ENCODE results near the gene CFAP47.

Gene CFAP47

DNA sequence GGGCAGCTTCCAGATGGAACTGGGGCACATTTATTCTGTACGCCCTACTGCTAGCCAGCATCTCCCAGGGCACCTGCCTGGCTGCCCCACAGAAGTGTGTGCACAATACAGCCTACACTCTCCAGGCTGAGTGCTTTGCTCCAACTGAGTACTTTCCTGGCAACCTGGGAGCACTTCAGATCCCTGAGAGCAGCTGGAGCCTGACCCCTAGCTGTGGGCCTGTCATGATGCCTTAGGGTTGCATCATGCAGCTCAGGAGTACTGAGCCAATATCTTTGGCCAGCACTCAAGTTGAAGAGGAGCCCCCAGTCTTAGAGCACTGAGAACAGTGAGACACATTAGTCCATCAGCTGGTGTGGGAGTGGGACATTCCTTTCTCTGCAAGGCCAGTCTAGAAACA is 321.9 kb downstream of the CFAP47 start:
- no peak for DNase-seq

DNA sequence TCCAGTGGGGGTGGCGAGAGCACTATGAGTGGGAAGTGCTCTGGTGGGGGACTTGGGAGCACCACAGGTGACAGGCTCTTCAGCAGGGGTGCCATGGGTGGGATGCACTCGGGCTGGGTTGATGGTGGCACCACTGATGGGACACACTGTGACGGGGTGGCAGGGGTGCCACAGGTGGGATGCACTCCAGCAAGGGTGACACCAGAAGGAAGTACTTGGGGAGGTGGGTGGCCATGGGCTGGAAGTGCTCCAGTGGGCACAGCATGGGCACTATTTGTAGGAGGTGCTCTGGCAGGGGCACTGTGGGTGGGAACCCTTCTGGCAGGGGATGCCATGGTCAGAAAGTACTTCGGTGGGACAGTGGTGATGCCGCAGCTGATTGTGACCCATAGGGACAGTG is 346.6 kb downstream of the CFAP47 start:
- no peak for DNase-seq

DNA sequence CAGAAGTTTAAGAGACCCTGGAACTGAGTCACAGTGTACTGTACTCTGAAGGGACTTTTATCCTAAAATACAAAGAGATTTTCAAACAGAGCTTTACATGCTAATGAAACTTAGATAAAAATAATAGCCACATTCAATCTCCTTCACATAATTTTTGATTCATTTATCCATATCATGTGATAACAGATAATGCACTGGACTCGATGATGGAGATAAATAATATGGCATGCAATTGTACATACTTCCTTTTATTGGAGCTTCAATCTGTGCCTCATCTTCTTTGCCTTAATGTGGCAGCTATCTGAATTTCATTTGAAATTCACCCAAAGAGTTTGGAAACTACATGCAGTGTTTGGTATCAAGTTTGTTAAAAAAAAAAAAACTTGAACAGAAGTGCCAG is 390.6 kb downstream of the CFAP47 start:
- DNase-seq: no peak

DNA sequence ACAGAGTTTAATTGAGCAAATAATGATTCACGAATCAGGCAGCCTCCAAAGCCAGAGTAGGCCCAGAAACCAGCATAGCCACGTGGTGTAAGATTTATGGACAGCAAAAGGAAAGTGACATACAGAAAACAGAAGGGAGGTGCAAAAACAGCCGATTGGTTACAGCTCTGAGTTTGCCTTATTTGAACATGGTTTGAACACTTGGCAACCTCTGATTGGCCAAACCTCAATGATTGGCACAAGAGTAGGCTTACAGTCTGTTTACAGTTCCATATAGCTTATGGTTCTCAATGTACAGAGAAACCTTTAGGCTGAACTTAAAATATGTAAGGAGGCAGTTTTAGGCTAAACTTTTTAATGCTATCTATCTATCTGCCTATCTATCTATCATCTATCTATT is 394.8 kb downstream of the CFAP47 start:
- no peak for DNase-seq

DNA sequence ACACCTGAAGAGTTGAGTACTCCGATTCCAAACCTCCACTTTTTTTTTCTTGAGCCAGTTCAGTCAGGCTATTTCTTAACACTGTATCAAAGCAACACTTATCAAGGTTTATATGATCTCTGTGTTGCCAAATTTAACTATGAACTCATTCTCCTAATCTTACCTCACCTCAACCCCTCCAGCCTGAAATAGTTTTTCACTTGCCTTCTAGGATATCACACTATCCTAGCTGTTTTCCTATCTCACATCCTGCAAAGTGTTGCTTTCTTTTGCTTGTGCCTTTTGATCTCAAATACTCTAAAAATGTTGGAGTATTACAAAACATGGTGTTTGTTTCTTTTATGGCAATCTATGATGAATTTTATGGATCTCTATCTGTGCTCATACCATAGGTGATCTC is 415.0 kb downstream of the CFAP47 start:
- DNase-seq: no peak

DNA sequence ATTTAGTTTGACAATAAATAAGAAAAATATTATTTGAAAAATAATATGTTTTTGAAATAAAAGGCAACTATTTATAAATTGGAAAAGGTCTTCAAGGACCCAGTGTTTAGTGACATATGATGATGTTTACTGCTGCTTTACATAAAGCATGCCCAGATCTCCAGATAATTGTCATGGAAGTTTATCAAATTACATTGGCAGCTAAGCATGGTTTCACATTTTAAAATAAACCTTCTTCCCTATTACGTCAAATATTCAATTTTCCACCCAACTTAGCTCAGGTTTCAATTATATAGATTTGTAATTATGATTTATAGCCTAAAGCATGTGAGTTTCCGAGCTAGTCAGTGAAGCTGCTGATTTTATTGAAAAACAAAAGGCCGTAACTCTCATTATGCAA is 417.2 kb downstream of the CFAP47 start:
- no peak for DNase-seq

DNA sequence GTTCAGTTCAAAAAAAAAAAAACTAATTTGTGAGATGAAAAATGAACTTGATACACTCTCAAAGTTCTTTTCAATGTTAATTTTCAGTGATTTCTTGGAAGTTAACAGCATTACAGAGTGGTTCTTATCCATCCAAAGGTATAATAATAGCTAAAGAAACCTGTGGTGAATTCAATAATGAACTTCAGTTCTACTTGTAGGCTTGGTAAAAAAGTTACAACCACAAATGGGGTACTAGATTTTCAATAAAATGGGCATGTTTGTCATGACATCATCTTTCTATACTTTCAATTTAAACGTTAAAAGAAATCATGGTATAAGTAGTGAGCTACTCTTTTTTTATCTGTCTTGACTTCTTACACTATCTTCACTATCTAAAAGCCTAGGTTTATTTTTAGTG is 424.8 kb downstream of the CFAP47 start:
- no peak for DNase-seq

DNA sequence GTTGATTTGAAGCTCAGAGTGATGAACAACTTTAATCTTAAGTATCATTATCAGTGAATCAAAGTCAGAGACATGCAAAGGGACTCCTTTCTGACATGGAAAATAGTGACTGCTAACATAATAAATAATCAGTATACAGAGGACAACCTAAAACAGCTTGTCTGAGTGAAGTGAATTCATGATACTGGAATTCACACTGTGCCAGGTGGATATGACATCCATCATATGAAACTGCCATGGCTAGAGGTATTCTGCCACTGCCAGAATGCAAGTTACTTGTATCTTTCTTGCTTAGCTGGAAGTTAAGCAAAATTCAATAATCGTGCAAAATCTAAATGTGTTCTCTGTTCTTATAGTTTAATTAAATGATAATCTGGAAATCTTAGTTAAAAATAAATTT is 429.0 kb downstream of the CFAP47 start:
- DNase-seq: no peak

DNA sequence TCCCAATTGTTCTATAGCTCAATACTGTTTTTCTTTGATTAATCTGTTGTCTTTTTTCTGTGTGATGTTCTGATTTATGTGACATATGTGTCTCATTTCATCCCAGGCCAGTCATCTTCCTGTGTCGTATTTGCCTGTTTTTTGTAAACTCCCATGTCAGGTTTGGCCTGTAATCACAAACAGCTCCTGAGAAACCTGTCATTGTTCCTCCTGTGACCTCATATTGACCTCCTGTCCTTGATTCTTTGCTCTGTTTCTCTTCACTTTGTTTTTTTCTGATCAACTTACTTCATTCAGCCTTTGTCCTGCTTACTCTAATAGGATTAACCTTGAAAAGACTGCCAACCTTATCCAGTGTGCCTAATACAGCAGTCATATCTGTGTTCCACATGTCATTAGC is 438.3 kb downstream of the CFAP47 start:
- DNase-seq: no peak

DNA sequence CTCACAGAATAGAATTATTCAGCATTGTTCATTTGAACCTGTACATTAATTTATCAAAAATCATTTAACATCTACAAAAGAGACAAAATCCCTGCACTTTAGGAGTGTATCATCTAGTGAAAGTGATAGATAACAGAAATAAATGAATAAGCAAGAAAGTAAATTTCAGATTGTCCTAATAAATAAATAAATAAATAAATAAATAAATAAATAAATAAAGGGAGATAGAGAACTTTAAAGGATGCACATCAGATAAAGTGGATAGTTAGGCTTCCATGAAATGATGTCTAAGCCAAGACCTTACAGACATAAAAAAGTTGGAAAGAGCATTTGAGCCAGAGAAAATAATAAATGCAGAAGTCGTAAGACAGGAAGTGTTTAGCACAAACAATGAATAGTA is 444.7 kb downstream of the CFAP47 start:
- DNase-seq: no peak

DNA sequence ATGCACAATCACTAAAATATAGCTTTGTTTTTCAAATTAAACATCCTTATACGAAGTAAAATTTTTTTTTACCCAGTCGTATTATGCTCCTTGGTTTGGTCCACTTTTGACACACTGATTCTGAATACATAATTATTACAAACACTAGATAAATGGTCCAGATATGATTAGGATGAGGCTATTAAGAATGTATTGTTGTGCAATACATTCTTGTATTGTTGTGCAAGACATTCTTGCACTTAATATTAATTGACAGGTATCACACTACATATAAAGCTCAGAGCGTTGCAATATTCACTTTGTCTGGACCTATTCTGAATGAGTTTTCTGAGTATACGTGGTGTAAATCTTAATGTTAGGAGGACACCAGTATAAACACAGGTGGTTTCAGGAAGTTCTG is 464.0 kb downstream of the CFAP47 start:
- DNase-seq: no peak

DNA sequence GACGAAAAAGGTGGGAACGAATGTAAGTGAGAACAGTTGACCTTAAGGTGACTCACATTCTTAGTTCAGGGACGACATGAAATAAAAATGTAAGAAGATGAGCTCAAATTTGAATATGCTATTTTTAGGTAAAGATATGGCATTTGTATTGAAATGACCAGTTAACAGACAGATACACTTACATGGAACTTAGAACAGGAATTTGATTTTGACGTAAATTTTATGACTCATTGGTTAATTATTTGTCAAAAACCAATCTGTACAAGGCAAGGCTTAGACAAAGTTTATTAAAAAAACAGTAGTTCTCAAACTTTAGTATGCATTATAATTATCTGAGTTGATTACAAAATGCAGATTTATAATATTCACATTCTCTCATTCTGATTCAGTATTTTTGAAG is 469.4 kb downstream of the CFAP47 start:
- DNase-seq: no peak

DNA sequence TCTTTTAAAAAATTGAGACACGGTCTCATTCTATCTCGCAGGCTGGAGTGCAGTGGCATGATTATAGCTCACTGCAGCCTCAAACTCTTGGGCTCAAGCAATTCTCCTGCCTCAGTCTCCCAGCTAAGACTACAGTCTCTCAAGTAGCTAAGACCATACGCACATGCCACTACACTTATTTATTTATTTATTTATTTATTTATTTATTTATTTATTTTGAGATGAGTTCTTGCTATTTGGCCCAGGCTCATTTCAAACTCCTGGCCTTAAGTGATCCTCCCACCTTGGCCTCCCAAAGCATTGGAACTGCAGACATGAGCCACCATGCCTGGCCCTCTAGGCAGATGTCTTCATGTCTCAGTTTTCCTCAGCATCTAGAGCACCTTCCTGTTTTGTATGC is 482.2 kb downstream of the CFAP47 start:
- DNase-seq: no peak

DNA sequence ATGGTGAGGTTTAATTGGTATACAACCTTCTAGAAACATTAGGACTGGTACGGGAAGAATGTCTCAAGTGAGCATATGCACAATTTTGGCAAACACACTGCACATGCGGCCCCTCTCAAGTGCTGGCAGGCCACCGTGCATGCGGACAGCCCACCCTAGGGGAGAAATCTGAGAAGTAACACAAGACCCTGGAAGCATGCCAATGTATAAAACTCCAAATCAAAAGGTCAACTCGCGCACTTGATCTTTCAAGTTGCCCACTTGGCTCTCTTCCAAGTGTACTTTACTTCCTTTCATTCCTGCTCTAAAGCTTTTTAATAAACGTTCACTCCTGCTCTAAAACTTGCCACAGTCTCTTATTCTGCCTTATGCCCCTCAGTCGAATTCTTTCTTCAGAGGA is 488.3 kb downstream of the CFAP47 start:
- DNase-seq: no peak

DNA sequence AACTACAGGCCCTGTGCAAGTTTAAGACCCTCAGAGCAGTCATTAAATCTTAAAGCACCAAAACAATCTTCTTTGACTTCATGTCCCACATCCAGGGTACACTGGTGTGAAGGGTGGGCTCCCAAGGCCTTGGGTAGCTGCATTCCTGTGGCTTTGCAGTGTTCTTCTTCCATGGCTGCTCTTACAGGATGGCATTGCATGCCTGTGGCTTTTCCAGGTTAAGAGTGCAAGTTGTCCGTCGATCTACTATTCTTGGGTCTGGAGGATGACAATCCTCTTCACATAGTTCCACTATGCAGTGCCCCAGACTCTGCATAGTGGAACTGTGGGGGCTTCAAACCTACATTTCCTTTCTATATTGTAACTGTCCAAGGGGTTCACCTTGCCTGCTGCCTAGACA is 494.5 kb downstream of the CFAP47 start:
- DNase-seq: no peak

DNA sequence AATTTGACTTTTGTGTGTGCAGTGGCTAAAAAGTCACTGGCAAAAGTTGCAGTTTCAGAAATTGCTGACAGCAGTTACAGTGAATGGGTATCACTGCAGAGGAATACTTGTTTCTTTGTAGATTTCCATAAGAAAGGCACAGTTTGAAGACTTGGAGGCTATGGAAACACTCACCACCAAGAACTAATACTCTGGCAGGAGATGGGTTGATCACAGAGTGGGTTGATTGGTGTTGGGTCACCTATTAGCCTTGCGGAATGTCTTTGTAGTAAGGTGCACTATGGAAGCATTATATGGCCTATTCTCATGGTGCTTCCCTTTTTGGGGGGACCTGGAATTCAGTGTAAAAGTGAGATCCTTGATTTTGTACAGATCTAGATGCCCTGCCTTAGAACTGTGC is 502.8 kb downstream of the CFAP47 start:
- DNase-seq: no peak

DNA sequence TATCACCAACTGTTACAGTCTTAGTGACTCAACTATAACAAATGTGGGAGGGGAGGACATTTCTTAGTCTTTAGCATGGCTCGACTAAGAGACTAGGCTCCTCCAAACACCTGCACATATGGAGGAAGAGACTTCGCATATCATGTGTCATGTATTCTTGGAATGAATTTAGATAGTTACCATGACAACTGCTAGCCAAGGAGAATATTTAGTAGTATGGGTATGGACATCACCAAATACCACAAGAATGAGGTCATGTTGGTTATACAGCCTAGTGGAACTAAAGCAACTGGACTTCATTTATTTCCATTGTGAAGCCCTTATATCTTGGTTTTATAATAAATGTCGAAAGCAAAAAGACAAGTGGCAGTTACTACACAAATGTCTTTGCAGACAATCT is 512.3 kb downstream of the CFAP47 start:
- DNase-seq: no peak

DNA sequence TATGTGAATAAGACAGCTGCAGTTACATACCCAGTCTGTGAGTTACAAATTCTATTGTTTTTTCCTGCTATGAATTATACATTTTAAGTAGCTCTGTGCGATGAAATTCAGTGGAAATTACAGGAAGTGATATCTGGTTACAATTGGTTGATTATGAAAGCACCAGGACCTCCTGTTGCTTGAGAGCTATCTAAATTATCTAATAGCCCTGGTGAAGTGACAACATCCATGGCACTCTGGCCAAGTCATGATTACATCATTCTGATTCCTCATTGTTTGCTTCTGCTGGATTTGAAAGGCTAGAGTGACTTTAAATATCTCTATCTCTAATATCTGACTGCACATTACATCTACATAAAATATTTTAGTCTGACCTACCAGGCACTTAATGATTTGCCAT is 515.0 kb downstream of the CFAP47 start:
- DNase-seq: no peak
